HepG2 (cell line): Measurements from ENCODE around the gene RGS19. TPM values are rescaled to one million over a fixed set of nuclear protein-coding genes. Genes with fewer than 3 reads are reported as not detected.

Experiments used
- ATAC-seq: fragments of 200-7000 bp; cut with Tn5 transposase; 3 replicates; pipeline ENCODE4 v1.9.1; 2020; ENCODE audit warnings: mild to moderate bottlenecking, moderate library complexity
- BruUV-seq: library from RNA; stranded (reverse); fragments of 400-500 nt; replicated peaks from 2 replicates; lab custom pipeline; 2021; lab: Mats Ljungman, UMichigan
- CTCF ChIA-PET: fragments of 300-600 bp; formaldehyde crosslinking; extraction: SDS; loops from one replicate; lab custom pipeline; 2021; ENCODE audit warnings: low total read pairs, inconsistent platforms, low intra/inter-chr PET ratio; lab: Yijun Ruan, JAX
- POLR2A ChIA-PET: fragments of 350-600 bp; sonication (Branson Sonifier 250); formaldehyde crosslinking; loops from one replicate; lab custom pipeline; 2020; ENCODE audit warnings: antibody characterized with exemption, inconsistent platforms; lab: Yijun Ruan, JAX
- DNase-seq: peaks from one replicate; pipeline ENCODE4 v3.0.0-alpha.2; 2015; ENCODE audit warnings: low spot score
- FAIRE-seq: peaks from 3 replicates; lab custom pipeline; 2011; peaks lifted over from hg19 to GRCh38; lab: Jason Lieb, UNC
- H2AFZ ChIP-seq: one replicate; pipeline ENCODE4 v1.6.1; 2011; ENCODE audit warnings: low read length, inconsistent platforms
- H3K27ac ChIP-seq: fragments of 300-600 bp; 3 replicates; pipeline ENCODE4 v1.8.0; 2011; ENCODE audit warnings: mixed run types, mild to moderate bottlenecking, mixed read lengths, low read length, inconsistent platforms; ENCODE audit not compliant: insufficient read depth; ENCODE audit errors: extremely low read length
- H3K27me3 ChIP-seq, 2 experiments: fragments of 200-600 bp in 1 of 2; 2 replicates in 1 of 2; 3 replicates in 1 of 2; pipeline versions ENCODE4 v1.6.0 to v1.8.0; 2011; ENCODE audit warnings: low read length in 2 of 2, mild to moderate bottlenecking in 2 of 2, moderate library complexity in 2 of 2, inconsistent platforms in 1 of 2; ENCODE audit not compliant: insufficient read depth in 2 of 2, control insufficient read depth in 1 of 2
- H3K36me3 ChIP-seq, 2 experiments: fragments of 200-600 bp in 1 of 2; replicated peaks in 1 of 2; 2 replicates in 1 of 2; 3 replicates in 1 of 2; pipeline versions ENCODE4 v1.5.1 to v1.8.0; 2011; ENCODE audit warnings: low read length in 2 of 2, inconsistent platforms in 1 of 2; ENCODE audit not compliant: insufficient read depth in 2 of 2, control insufficient read depth in 1 of 2
- H3K4me1 ChIP-seq: 2 replicates; pipeline ENCODE4 v1.5.1; 2012; ENCODE audit warnings: low read length, inconsistent platforms; ENCODE audit not compliant: insufficient read depth
- H3K4me2 ChIP-seq: 2 replicates; pipeline ENCODE4 v1.6.0; 2011; ENCODE audit warnings: low read depth, low read length, inconsistent platforms
- H3K4me3 ChIP-seq, 3 experiments: fragments of 200-600 bp in 1 of 3; sonication (generic), shearing (Covaris generic) in 1 of 3; replicated peaks in 1 of 3; 2 replicates each; pipeline ENCODE4 v1.5.1; 2011 to 2016; ENCODE audit warnings: low read length in 3 of 3, inconsistent platforms in 2 of 3, low read depth in 2 of 3, mild to moderate bottlenecking in 2 of 3, control low read depth in 1 of 3, mixed read lengths in 1 of 3; ENCODE audit not compliant: insufficient read depth in 1 of 3
- H3K79me2 ChIP-seq: one replicate; pipeline ENCODE4 v1.6.1; 2011; ENCODE audit warnings: low read length, inconsistent platforms; ENCODE audit not compliant: insufficient read depth
- H3K9ac ChIP-seq: 2 replicates; pipeline ENCODE4 v1.6.0; 2011; ENCODE audit warnings: mild to moderate bottlenecking, low read depth, low read length, inconsistent platforms; ENCODE audit not compliant: insufficient read depth
- H3K9me3 ChIP-seq: 2 replicates; pipeline ENCODE4 v1.5.1; 2012; ENCODE audit warnings: mild to moderate bottlenecking, low read length
- H4K20me1 ChIP-seq: 2 replicates; pipeline ENCODE4 v1.6.0; 2011; ENCODE audit warnings: inconsistent platforms, mild to moderate bottlenecking, low read length, moderate library complexity; ENCODE audit not compliant: insufficient read depth
- CREB1 ChIP-seq, 2 experiments: fragments of 450-650 bp in 1 of 2; IDR thresholded peaks; 2 replicates each; pipeline ENCODE4 v1.6.1; 2016 to 2017; ENCODE audit warnings: control low read depth in 1 of 2, mild to moderate bottlenecking in 1 of 2, missing compliant biosample characterization in 1 of 2, missing genetic modification characterization in 1 of 2
- JUN ChIP-seq: sonication (generic); formaldehyde crosslinking; IDR thresholded peaks from 2 replicates; pipeline ENCODE4 v1.4.0; 2020; ENCODE audit warnings: mild to moderate bottlenecking, missing genetic modification reagents
- KDM1A ChIP-seq: IDR thresholded peaks from 2 replicates; pipeline ENCODE4 v1.6.1; 2016; ENCODE audit warnings: missing compliant biosample characterization
- PHF21A ChIP-seq: sonication (generic); formaldehyde crosslinking; IDR thresholded peaks from 2 replicates; pipeline ENCODE4 v1.5.0; 2020; ENCODE audit warnings: mild to moderate bottlenecking, missing genetic modification reagents
- PITX1 ChIP-seq: sonication (generic); formaldehyde crosslinking; IDR thresholded peaks from 2 replicates; pipeline ENCODE4 v1.5.1; 2020; ENCODE audit warnings: mild to moderate bottlenecking, missing genetic modification reagents
- RAD21 ChIP-seq: fragments of 450-650 bp; formaldehyde crosslinking; IDR thresholded peaks from 2 replicates; pipeline ENCODE4 v1.5.0; 2020; ENCODE audit warnings: mild to moderate bottlenecking
- RFXAP ChIP-seq: sonication (generic); formaldehyde crosslinking; IDR thresholded peaks from 2 replicates; pipeline ENCODE4 v1.4.0; 2020; ENCODE audit warnings: missing genetic modification reagents, borderline replicate concordance
- SPEN ChIP-seq: sonication (generic); formaldehyde crosslinking; IDR thresholded peaks from 2 replicates; pipeline ENCODE4 v1.5.1; 2020; ENCODE audit warnings: low read depth, mild to moderate bottlenecking, missing genetic modification reagents
- TEAD2 ChIP-seq: sonication (generic); formaldehyde crosslinking; IDR thresholded peaks from 2 replicates; pipeline ENCODE4 v1.9.0; 2021; ENCODE audit warnings: missing genetic modification reagents
- XRCC5 ChIP-seq: fragments of 200-400 bp; formaldehyde crosslinking; optimal IDR thresholded peaks from 2 replicates; pipeline ENCODE3; 2017; ENCODE audit warnings: mild to moderate bottlenecking, low read length
- ZBTB21 ChIP-seq: sonication (generic); formaldehyde crosslinking; IDR thresholded peaks from 2 replicates; pipeline ENCODE4 v1.4.0; 2020; ENCODE audit warnings: missing genetic modification reagents
- ZMYM3 ChIP-seq: sonication (generic); formaldehyde crosslinking; IDR thresholded peaks from 2 replicates; pipeline ENCODE4 v1.5.1; 2020; ENCODE audit warnings: mild to moderate bottlenecking, missing genetic modification reagents
- ZNF552 ChIP-seq: sonication (generic); formaldehyde crosslinking; IDR thresholded peaks from 2 replicates; pipeline ENCODE4 v1.9.0; 2022; ENCODE audit warnings: missing genetic modification reagents, mild to moderate bottlenecking, borderline replicate concordance
- ZNF713 ChIP-seq: sonication (generic); formaldehyde crosslinking; IDR thresholded peaks from 2 replicates; pipeline ENCODE4 v1.4.0; 2020; ENCODE audit warnings: mild to moderate bottlenecking, missing genetic modification reagents
- ZNF737 ChIP-seq: sonication (generic); formaldehyde crosslinking; IDR thresholded peaks from 2 replicates; pipeline ENCODE4 v1.5.0; 2020; ENCODE audit warnings: missing genetic modification reagents, mild to moderate bottlenecking, borderline replicate concordance
- WGBS: methylation state at CpG from one replicate; pipeline ENCODE4 v1.1.6; 2017; ENCODE audit warnings: low lambda C conversion rate; 5-methylcytosine and 5-hydroxymethylcytosine counted together
- in situ Hi-C: cut with HindIII; loops from 2 replicates; pipeline ENCODE4 v1.10.0; 2017; ENCODE audit warnings: low pct_unique_long_range_greater_than_20kb; ENCODE audit not compliant: extremely low pct_ligation_motif_present
- intact Hi-C: fragments of 100-400 bp; cut with micrococcal nuclease; formaldehyde crosslinking; loops from one replicate; pipeline ENCODE4 v1.10.0; 2022; ENCODE audit not compliant: unreplicated experiment
- polyA plus RNA-seq, 8 experiments: library from polyadenylated mRNA; depleted of rRNA in 3 of 8; stranded (reverse) in 7 of 8; unstranded in 1 of 8; fragments of >200 nt; fragmentation: Illumina TruSeq in 4 of 8; extraction: Trizol in 4 of 8; gene quantifications; 2 replicates each; pipeline versions ENCODE4 v1.2.1 to v1.2.3, GENCODE V29; 2011 to 2016; ENCODE audit warnings: low read depth in 4 of 8, missing spikeins in 1 of 8, mixed read lengths in 1 of 8; ENCODE audit not compliant: insufficient read depth in 1 of 8
- total RNA-seq, 5 experiments: library from RNA; depleted of rRNA; stranded (reverse); fragments of >200 nt; fragmentation: Illumina TruSeq; extraction: Trizol; gene quantifications; 2 replicates each; pipeline ENCODE4 v1.2.3, GENCODE V29; 2016; ENCODE audit warnings: low read depth in 1 of 5
- TF ChIP-seq, protein P1 (sequence below): sonication (generic); formaldehyde crosslinking; IDR thresholded peaks from 2 replicates; pipeline ENCODE4 v1.5.1; 2020; ENCODE audit warnings: mild to moderate bottlenecking, missing genetic modification reagents, moderate library complexity
- TF ChIP-seq, protein P2 (sequence below): sonication (generic); formaldehyde crosslinking; IDR thresholded peaks from 2 replicates; pipeline ENCODE4 v1.5.0; 2020; ENCODE audit warnings: mild to moderate bottlenecking, missing genetic modification reagents
- TF ChIP-seq, protein P3 (sequence below): sonication (generic); formaldehyde crosslinking; IDR thresholded peaks from 2 replicates; pipeline ENCODE4 v1.4.0; 2020; ENCODE audit warnings: missing genetic modification reagents, borderline replicate concordance

RGS19 gene
- total and polyA plus RNA-seq, 2 of the 13 experiments (the other 11 are each of a cell fraction or from before 2014, with no cell fraction given), result 10.7 to 11.9 TPM

DNA sequence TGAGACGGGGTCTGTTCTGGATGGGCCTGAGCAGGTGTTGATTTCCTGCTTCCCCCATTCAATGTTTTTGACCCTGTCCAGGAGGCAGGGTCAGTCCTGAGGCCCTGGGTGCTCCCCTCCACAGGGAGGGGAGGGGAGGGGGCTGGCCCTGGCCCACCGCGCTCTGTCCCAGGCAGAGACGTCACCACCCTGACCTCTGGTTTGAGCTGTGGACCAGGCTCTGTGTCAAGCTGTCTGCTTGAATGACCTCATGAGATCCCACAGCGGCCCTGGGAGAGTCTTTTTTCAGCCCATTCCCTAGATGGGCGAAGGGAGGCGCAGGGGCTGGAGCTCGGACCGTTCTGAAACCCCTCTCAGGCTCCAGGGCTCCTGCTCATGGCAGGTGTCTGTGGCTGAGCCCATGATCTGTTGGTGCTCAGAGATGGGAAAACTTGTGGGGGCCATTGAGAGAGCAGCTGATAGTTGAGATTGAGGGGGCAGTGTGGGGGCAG, 13.7 kb upstream of the RGS19 start:
- no peak overlapping the region for H3K9ac ChIP-seq
- BruUV-seq, result no TSS peak
- H3K4me1 ChIP-seq, result peaks cover 11% of the 10 kb centered on the region
- 6% methylated on average over 9 of the region's 9 CpGs for WGBS
- H3K36me3 ChIP-seq, result no peaks in the 10 kb centered on the region
- peaks cover 24 to 40% of the 10 kb centered on the region in 2 experiments for H3K27me3 ChIP-seq
- no peaks in the 10 kb centered on the region for H3K9me3 ChIP-seq
- H3K4me2 ChIP-seq, result 0 out of 2 replicates have a peak overlapping the region, but pooled peaks have one; percentile 1
- ChIA-PET POLR2A (interaction anchor here (1.0 to 1.1 kb wide), 2 partner anchors 9 to 31 kb away, joined by 3 read pairs; partner anchors contain the start of gene TCEA2), CTCF (no interaction called here)
- H3K79me2 ChIP-seq, result no peaks in the 10 kb centered on the region
- H3K27ac ChIP-seq, result no peak overlapping the region
- FAIRE-seq (peak; percentile 73), DNase-seq (peak; percentile 64), ATAC-seq (peak; percentile 82)
- in situ Hi-C loops (no loop called here), intact Hi-C loops (no loop called here)
- H2AFZ ChIP-seq, result no peak overlapping the region
- no peak overlapping the region for H3K4me3 ChIP-seq
- no peaks in the 10 kb centered on the region for H4K20me1 ChIP-seq
- 0 out of 2 replicates have a peak, but pooled peaks have one; percentile 30 for TF ChIP-seq PHF21A
- no peak for TF ChIP-seq TEAD2 (CRISPR knock-in tag)
- 0 out of 2 replicates have a peak, but pooled peaks have one; percentile 36 for TF ChIP-seq KDM1A (CRISPR knock-in tag)
- TF ChIP-seq, protein P1, sequence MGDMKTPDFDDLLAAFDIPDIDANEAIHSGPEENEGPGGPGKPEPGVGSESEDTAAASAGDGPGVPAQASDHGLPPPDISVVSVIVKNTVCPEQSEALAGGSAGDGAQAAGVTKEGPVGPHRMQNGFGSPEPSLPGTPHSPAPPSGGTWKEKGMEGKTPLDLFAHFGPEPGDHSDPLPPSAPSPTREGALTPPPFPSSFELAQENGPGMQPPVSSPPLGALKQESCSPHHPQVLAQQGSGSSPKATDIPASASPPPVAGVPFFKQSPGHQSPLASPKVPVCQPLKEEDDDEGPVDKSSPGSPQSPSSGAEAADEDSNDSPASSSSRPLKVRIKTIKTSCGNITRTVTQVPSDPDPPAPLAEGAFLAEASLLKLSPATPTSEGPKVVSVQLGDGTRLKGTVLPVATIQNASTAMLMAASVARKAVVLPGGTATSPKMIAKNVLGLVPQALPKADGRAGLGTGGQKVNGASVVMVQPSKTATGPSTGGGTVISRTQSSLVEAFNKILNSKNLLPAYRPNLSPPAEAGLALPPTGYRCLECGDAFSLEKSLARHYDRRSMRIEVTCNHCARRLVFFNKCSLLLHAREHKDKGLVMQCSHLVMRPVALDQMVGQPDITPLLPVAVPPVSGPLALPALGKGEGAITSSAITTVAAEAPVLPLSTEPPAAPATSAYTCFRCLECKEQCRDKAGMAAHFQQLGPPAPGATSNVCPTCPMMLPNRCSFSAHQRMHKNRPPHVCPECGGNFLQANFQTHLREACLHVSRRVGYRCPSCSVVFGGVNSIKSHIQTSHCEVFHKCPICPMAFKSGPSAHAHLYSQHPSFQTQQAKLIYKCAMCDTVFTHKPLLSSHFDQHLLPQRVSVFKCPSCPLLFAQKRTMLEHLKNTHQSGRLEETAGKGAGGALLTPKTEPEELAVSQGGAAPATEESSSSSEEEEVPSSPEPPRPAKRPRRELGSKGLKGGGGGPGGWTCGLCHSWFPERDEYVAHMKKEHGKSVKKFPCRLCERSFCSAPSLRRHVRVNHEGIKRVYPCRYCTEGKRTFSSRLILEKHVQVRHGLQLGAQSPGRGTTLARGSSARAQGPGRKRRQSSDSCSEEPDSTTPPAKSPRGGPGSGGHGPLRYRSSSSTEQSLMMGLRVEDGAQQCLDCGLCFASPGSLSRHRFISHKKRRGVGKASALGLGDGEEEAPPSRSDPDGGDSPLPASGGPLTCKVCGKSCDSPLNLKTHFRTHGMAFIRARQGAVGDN (CRISPR knock-in tag), result peak; percentile 36
- TF ChIP-seq RFXAP (CRISPR knock-in tag), result no peak
- peak; percentile 83 for TF ChIP-seq XRCC5
- TF ChIP-seq ZMYM3 (CRISPR knock-in tag), result peak; percentile 71
- no peak for TF ChIP-seq ZNF737
- no peak for TF ChIP-seq ZNF713 (CRISPR knock-in tag)
- TF ChIP-seq, protein P2, sequence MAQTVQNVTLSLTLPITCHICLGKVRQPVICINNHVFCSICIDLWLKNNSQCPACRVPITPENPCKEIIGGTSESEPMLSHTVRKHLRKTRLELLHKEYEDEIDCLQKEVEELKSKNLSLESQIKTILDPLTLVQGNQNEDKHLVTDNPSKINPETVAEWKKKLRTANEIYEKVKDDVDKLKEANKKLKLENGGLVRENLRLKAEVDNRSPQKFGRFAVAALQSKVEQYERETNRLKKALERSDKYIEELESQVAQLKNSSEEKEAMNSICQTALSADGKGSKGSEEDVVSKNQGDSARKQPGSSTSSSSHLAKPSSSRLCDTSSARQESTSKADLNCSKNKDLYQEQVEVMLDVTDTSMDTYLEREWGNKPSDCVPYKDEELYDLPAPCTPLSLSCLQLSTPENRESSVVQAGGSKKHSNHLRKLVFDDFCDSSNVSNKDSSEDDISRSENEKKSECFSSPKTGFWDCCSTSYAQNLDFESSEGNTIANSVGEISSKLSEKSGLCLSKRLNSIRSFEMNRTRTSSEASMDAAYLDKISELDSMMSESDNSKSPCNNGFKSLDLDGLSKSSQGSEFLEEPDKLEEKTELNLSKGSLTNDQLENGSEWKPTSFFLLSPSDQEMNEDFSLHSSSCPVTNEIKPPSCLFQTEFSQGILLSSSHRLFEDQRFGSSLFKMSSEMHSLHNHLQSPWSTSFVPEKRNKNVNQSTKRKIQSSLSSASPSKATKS (CRISPR knock-in tag), result no peak
- TF ChIP-seq PITX1 (CRISPR knock-in tag), result no peak
- no peak for TF ChIP-seq SPEN
- peak; percentile 35; the same call in 1 of the 2 replicates for TF ChIP-seq CREB1 (IDR thresholded peaks at IDR 0.05)
- no peak for TF ChIP-seq CREB1 (CRISPR knock-in tag; IDR thresholded peaks at IDR 0.05)
- peak; percentile 34; the same call in 1 of the 2 replicates for TF ChIP-seq RAD21 (CRISPR knock-in tag)
- no peak for TF ChIP-seq ZNF552 (CRISPR knock-in tag)
- TF ChIP-seq, protein P3, sequence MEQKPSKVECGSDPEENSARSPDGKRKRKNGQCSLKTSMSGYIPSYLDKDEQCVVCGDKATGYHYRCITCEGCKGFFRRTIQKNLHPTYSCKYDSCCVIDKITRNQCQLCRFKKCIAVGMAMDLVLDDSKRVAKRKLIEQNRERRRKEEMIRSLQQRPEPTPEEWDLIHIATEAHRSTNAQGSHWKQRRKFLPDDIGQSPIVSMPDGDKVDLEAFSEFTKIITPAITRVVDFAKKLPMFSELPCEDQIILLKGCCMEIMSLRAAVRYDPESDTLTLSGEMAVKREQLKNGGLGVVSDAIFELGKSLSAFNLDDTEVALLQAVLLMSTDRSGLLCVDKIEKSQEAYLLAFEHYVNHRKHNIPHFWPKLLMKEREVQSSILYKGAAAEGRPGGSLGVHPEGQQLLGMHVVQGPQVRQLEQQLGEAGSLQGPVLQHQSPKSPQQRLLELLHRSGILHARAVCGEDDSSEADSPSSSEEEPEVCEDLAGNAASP, result peak; percentile 32; the same call in 1 of the 2 replicates
- TF ChIP-seq JUN, result 0 out of 2 replicates have a peak, but pooled peaks have one; percentile 13
- peak; percentile 34; the same call in 1 of the 2 replicates for TF ChIP-seq ZBTB21 (CRISPR knock-in tag)
